SJCRH30 (cell line): ENCODE data around the gene OR10A4. TPM values are rescaled to one million over a fixed set of nuclear protein-coding genes. Genes with fewer than 3 reads are reported as not detected.

ENCODE experiments used
- DNase-seq, 2 experiments: peaks; one replicate each; pipeline ENCODE4 v3.0.0-alpha.2; 2015 to 2020
- H3K27ac ChIP-seq: fragments of 250-450 bp; sonication (Bioruptor Pico); 2 replicates; pipeline ENCODE4 v1.5.1; 2020; ENCODE audit warnings: mild to moderate bottlenecking, moderate library complexity
- H3K27me3 ChIP-seq: fragments of 250-450 bp; sonication (Bioruptor Pico); 2 replicates; pipeline ENCODE4 v1.5.1; 2020; ENCODE audit warnings: mild to moderate bottlenecking, moderate library complexity
- H3K36me3 ChIP-seq: fragments of 250-450 bp; sonication (Bioruptor Pico); 2 replicates; pipeline ENCODE4 v1.5.1; 2020; ENCODE audit warnings: mild to moderate bottlenecking, moderate library complexity
- H3K4me1 ChIP-seq: fragments of 250-450 bp; sonication (Bioruptor Pico); 2 replicates; pipeline ENCODE4 v1.5.1; 2020; ENCODE audit warnings: mild to moderate bottlenecking, moderate library complexity
- H3K4me3 ChIP-seq: fragments of 250-450 bp; sonication (Bioruptor Pico); 2 replicates; pipeline ENCODE4 v1.5.1; 2020; ENCODE audit warnings: mild to moderate bottlenecking, moderate library complexity
- H3K9me3 ChIP-seq: fragments of 250-450 bp; sonication (Bioruptor Pico); replicated peaks from 2 replicates; pipeline ENCODE4 v1.5.1; 2020; ENCODE audit warnings: mild to moderate bottlenecking, moderate library complexity
- total RNA-seq: library from RNA; depleted of rRNA; stranded (reverse); fragments of >200 nt; shearing (Covaris generic); gene quantifications from 2 replicates; pipeline ENCODE4 v1.2.3, GENCODE V29; 2014; rRNA removed

Gene OR10A4
- total RNA-seq, 1 experiment from 2014 or later, result not detected

DNA sequence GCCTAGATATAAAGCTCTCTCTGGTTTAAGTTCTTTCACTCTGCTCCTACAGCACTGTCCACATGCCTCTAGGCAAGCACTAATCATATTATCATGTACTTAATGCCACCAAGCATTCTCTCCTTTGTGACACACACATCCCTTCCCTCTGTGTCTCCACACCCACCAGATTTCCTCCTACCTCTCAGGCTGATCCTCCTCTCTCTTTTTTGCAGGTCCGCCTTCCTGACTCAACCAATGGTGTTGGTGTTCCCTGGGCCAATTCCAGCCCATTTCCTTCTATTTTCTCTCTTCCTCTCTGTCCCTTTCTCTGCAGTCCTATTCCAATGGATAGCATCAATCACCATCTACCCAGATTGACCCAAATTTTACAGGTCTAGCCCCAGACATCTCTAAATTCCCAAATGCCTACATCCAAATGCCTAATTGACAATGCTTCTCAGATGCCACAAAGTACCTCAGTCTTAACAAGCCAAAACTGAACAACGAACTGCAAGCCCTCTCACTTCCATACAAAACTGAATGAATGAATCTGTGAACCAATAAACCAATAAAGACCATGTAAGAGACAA is 49.3 kb downstream of the OR10A4 start:
- Histone ChIP-seq H3K36me3 (no peaks in the 10 kb centered on the region), H3K4me1 (no peaks in the 10 kb centered on the region), H3K27me3 (no peaks in the 10 kb centered on the region), H3K4me3 (no peak overlapping the region), H3K9me3 (no peaks in the 10 kb centered on the region), H3K27ac (no peak overlapping the region)
- no peak for DNase-seq

GRCh38 chr11:6926208-6927029 is 50.0 kb downstream of the OR10A4 start, which contains the start of gene ZNF215:
Gene ZNF215, plus strand, starts transcription at chr11:6926426. Its CDS starts 5,847 bp downstream, at chr11:6932273.
- no peak for DNase-seq
- H3K9me3 ChIP-seq, result no peaks in the 10 kb centered on the region
- H3K27me3 ChIP-seq, result no peaks in the 10 kb centered on the region
- H3K4me3 ChIP-seq, result no peak within 1 kb of the TSS
- no peaks in the 10 kb centered on the region for H3K4me1 ChIP-seq
- H3K27ac ChIP-seq, result no peak within 1 kb of the TSS
- H3K36me3 ChIP-seq, result no peaks in the 10 kb centered on the region

DNA sequence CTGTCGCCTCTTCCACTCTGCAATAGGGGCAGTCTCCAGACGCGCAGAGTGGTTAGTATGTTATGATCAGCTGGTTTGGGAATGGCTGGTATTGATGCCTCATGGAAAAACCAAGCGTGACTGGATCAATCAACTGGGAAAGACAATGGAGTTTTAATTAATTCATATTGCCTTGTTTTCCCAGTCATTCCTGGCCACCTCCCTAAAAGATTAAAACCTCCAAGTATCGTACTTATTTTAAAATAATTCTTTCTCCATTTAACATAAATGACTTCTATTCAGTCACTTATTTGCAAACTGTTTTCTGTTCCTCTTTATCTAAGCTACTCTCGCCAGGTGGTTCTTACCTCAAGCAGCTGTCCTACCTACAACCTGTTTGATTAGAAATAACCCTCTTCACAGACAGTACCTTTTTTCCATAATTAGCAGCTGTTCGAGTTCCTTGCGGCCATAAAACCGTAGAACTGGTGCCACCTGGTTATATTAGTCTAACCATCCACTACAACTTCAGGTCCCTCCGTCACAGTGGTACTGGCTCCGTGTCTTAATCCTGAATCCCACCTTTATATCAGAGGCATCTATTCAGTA is 50.7 kb downstream of the OR10A4 start:
- no peak overlapping the region for H3K4me3 ChIP-seq
- H3K36me3 ChIP-seq, result no peaks in the 10 kb centered on the region
- no peaks in the 10 kb centered on the region for H3K27me3 ChIP-seq
- no peak for DNase-seq
- no peaks in the 10 kb centered on the region for H3K9me3 ChIP-seq
- no peaks in the 10 kb centered on the region for H3K4me1 ChIP-seq
- H3K27ac ChIP-seq, result no peak overlapping the region

Other genes starting within 250 kb of the OR10A4 start
- gene DCHS1, start 220.8 kb upstream of the OR10A4 start, total RNA-seq, result 9.5 and 9.6 TPM in 2 replicates
- 44.2 and 45.5 TPM in 2 replicates for gene MRPL17, start 193.3 kb upstream of the OR10A4 start, total RNA-seq
- not detected in 2 replicates for gene OR2AG2, start 104.6 kb upstream of the OR10A4 start, total RNA-seq
- gene OR2AG1, start 93.6 kb upstream of the OR10A4 start, total RNA-seq, result not detected in 2 replicates
- gene OR6A2, start 76.9 kb upstream of the OR10A4 start, total RNA-seq, result not detected in 2 replicates
- not detected in 2 replicates for gene OR10A5, start 30.9 kb upstream of the OR10A4 start, total RNA-seq
- not detected in 2 replicates for gene OR10A2, start 13.6 kb upstream of the OR10A4 start, total RNA-seq
- gene OR2D2, start 15.9 kb downstream of the OR10A4 start, total RNA-seq, result not detected in 2 replicates
- not detected in 2 replicates for gene OR2D3, start 44.4 kb downstream of the OR10A4 start, total RNA-seq
- not detected in 2 replicates for gene ZNF215, start 49.8 kb downstream of the OR10A4 start, total RNA-seq
- 0.20 and 0.61 TPM in 2 replicates for gene ZNF214, start 143.7 kb downstream of the OR10A4 start, total RNA-seq
- gene NLRP14, start 143.9 kb downstream of the OR10A4 start, total RNA-seq, result not detected in 2 replicates
- gene RBMXL2, start 212.4 kb downstream of the OR10A4 start, total RNA-seq, result not detected in 2 replicates